Prostate gland (tissue), 2 donors: ENCODE results near the gene ACKR3.

Source experiments
- CTCF ChIP-seq, 4 experiments: fragments of 200-600 bp in 2 of 4; fragments of 450-650 bp in 2 of 4; sonication (generic) in 2 of 4; IDR thresholded peaks; 1 replicate in 3 of 4; 2 replicates in 1 of 4; pipeline ENCODE4 v1.5.1; 2016 to 2019; ENCODE audit warnings: antibody characterized with exemption in 4 of 4, mild to moderate bottlenecking in 2 of 4, moderate library complexity in 2 of 4
- POLR2AphosphoS5 ChIP-seq: sonication (generic); formaldehyde crosslinking; IDR thresholded peaks from one replicate; pipeline ENCODE4 v1.6.1; 2017; ENCODE audit warnings: antibody characterized with exemption

DNA sequence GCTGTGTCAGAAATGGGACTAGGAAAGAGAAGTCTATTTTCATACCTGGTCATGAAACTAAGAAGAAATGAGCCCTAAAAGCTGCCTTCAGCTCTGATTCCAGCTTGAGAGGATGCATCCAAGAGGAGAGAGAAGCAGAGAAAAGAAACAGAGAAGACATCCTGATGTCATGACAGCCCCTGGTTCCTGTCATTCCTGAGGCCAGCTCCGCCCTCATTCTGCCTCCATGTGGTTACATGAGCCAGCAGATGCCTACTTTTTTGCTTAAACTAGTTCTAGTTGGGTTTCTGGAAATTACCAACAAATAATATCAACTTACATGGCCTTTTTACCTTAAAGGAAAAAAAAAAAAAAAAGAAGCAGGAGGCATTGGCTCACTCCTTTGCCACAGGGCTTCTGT lies 14.1 kb upstream of the ACKR3 start:
- TF ChIP-seq CTCF (IDR thresholded peaks at IDR 0.05) (no peak), POLR2AphosphoS5 (no peak)
